ENCODE measurements around the gene NKX6-2.
"Not testable (repeated sequence)": the region's sequence is repeated elsewhere in the genome, so short reads cannot be mapped to it uniquely, and the experiment has no call there.

The NKX6-2 gene

DNA sequence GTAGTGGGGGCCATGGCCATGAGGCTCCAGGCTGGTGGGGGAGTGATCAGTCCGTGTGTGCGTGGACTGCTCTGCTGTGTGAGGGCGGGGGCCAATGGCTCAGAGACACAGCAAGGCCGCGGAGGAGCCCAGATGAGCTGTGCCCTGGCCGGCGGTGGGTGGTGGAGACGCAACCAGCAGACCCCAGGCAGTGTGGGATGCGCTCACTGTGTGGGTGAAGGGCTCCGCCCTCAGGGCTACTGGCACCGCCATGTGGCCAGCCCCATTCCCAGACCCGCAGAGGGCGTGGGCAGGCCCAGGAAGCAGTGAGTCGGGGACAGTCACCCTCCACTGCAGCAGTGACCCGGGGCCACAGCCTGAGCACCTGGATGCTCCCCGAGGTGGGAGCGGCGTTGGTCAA lies 9.1 kb downstream of the NKX6-2 start:
- DNase-seq (ENCODE audit: low spot score): no peak
- TF ChIP-seq CTCF (IDR thresholded peaks at IDR 0.05): no peak
- Histone ChIP-seq H3K27ac (no peak overlapping the region), H3K4me3 (no peak overlapping the region)

GRCh38 chr10:132776186-132776585 lies 9.8 kb downstream of the NKX6-2 start:
- no peak for DNase-seq (ENCODE audit: low spot score)
- Histone ChIP-seq H3K4me3 (no peak overlapping the region), H3K27ac (no peak overlapping the region)
- TF ChIP-seq CTCF (IDR thresholded peaks at IDR 0.05): no peak

DNA sequence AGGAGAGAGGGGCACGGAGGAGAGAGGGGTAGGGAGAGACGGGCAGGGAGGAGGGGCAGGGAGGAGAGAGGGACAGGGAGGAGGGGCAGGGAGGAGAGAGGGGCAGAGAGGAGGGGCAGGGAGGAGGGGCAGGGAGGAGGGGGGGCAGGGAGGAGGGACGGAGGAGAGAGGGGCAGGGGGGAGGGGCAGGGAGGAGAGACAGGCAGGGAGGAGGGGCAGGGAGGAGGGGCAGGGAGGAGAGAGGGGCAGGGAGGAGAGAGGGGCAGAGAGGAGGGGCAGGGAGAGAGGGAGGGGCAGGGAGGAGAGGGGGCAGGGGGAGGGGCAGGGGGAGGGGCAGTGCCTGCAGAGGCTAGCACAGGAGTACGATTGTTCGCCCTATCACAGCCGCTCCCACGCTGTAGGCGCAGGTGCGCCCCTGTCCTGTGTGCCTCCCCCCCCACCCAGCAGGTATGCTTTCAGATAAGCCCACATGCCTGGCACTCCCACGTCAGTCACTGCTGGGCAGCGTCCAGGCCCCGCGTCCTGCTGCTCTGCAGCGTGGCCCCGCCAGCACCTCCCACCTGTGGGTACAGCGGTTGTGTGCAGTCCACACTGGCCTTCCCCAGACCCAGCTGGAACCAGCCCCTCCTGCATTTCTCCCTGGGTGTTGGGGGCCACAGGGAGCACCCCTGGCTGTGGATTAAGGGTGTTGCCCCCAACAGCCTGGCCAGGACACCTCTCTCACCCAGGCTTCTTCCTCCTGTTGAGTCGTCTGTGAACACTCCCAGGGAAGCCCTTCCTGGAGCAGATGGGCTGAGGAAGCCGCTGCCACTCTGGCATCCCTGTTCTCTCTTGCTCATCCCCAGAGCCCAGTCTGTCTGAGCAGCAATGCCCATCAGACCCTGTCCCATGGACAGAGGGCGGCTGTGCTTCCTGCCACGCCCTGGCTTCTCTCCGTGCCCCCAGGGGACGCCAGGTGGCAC lies 10.8 kb downstream of the NKX6-2 start:
- no peak for TF ChIP-seq CTCF (IDR thresholded peaks at IDR 0.05)
- DNase-seq (ENCODE audit: low spot score): no peak
- no peak overlapping the region for H3K4me3 ChIP-seq
- H3K27ac ChIP-seq: no peak overlapping the region

DNA sequence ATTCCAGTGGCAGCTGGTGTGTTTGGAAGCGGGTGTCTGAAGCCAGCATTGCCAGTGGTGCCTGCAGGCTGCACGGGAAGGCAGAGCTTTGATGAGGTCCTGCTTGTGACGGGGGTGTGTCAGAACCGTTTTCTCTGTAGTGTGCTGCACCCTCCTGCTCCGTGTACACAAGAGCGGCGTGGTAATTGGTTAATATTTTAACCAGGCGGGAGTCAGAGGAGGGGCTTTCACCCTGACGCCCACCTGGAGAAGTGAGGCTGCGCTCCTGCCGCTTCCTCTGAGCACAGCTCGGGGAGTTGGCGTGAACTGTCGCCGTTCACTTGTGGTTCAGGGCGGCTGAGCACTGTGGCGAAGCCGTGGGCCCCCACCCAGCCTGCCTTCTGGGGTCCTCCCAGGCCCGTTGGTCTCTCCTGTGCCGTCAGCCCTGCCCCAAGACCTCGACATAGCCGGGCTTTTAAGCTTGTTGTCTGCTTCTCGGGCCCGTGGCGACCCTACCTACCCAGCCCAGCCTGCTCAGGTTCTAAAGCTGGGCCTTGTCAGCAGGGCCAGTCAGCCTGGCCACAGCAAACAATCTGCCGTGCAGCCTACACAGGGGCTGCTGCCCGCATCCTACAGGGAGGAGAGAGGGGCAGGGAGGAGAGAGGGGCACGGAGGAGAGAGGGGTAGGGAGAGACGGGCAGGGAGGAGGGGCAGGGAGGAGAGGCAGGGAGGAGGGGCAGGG lies 11.6 kb downstream of the NKX6-2 start:
- DNase-seq (ENCODE audit: low spot score): no peak
- Histone ChIP-seq H3K4me3 (no peak overlapping the region), H3K27ac (no peak overlapping the region)
- no peak for TF ChIP-seq CTCF (IDR thresholded peaks at IDR 0.05)

GRCh38 chr10:132772816-132773215 lies 13.1 kb downstream of the NKX6-2 start:
- H3K4me3 ChIP-seq; DNase-seq (ENCODE audit: low spot score); H3K27ac ChIP-seq: not testable (repeated sequence)

DNA sequence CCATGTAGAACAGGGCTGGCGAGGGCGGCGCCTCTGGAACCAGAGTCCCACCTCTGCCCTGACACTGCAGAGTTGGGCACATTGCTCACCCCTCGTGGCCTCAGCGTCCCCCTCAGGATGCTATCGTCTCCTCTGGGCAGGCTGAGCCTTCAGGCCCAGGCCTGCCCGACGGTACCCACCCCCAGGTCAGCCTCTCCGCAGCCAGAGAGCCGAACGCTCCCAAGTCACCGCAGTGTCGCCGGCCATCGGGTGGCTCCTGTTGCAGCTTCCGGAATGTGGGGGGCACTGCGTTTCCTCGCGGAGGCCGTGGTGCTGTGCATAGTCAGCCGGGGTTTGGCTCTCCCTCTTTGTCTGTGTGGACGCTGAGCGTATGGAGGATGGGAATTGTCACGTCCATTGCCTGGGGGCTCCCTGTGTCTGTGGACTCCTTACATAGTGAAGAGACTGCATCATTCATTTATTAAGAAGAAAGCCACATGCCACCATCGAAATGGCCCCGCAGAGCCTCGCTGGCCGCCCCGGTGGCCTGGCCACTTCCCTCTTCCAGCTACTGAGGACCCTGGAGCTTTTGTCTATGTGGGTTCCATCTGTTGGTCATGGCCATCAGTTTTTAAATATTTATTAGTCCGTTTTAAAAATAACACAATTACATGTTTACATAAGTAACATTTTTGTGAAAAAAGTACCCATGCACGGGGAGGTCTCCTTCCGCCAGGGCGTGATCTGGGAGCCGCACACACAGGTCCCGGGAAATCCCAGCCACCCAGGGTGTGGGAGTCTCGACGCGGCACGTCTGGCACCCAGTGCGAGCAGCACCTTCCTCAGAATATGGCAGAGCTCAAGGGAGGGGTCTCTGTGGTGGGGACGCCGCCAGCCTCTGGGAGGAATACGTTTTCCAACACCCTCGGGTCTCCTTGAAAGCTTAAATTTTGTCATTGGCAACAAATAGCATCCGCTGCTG lies 15.6 kb downstream of the NKX6-2 start:
- H3K27ac ChIP-seq: no peak overlapping the region
- no peak for TF ChIP-seq CTCF (IDR thresholded peaks at IDR 0.05)
- no peak overlapping the region for H3K4me3 ChIP-seq
- DNase-seq (ENCODE audit: low spot score): no peak

All from coronary artery (tissue), 2 donors.